ENCODE data around the gene IGSF6. TPM values are rescaled to one million over a fixed set of nuclear protein-coding genes. Genes with fewer than 3 reads are reported as not detected.

Gene IGSF6
- total and polyA plus RNA-seq, 2 of the 13 experiments (the other 11 are each of a cell fraction or from before 2014, with no cell fraction given): not detected

DNA sequence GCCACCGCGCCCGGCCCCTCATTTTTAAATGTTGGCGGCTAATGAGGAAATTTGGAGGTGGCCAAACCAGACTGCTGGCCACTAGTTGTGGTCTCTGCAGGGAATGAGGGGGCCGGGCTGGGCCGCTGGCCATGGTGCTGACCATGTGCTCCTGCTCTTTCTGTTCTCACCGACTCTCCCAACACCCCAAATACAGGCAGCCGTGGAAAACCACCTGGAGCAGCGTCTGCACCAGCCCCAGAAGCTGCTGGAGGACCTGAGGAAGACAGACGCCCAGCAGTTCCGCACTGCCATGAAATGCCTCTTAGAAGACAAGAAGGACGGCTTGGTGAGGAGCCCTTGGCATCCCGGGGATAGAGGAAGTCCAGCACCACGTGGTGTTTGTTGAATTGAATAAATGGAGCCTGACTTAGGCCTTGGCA, 32.6 kb upstream of the IGSF6 start (continued):
- TF ChIP-seq, protein P1, sequence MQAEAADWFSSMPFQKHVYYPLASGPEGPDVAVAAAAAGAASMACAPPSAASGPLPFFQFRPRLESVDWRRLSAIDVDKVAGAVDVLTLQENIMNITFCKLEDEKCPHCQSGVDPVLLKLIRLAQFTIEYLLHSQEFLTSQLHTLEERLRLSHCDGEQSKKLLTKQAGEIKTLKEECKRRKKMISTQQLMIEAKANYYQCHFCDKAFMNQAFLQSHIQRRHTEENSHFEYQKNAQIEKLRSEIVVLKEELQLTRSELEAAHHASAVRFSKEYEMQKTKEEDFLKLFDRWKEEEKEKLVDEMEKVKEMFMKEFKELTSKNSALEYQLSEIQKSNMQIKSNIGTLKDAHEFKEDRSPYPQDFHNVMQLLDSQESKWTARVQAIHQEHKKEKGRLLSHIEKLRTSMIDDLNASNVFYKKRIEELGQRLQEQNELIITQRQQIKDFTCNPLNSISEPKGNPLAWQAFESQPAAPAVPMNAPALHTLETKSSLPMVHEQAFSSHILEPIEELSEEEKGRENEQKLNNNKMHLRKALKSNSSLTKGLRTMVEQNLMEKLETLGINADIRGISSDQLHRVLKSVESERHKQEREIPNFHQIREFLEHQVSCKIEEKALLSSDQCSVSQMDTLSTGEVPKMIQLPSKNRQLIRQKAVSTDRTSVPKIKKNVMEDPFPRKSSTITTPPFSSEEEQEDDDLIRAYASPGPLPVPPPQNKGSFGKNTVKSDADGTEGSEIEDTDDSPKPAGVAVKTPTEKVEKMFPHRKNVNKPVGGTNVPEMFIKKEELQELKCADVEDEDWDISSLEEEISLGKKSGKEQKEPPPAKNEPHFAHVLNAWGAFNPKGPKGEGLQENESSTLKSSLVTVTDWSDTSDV (CRISPR knock-in tag; IDR thresholded peaks at IDR 0.05): no peak
- TF ChIP-seq ZBTB38 (CRISPR knock-in tag; IDR thresholded peaks at IDR 0.05) (peak; percentile 41; the same call in 1 of the 2 replicates), ZMYM3 (CRISPR knock-in tag; IDR thresholded peaks at IDR 0.05) (no peak), ZBTB20 (CRISPR knock-in tag; IDR thresholded peaks at IDR 0.05; ENCODE audit: borderline replicate concordance, low read depth) (no peak), ZNF616 (CRISPR knock-in tag; IDR thresholded peaks at IDR 0.05; ENCODE audit: low read depth) (no peak), ZNF337 (CRISPR knock-in tag; IDR thresholded peaks at IDR 0.05; ENCODE audit: borderline replicate concordance, low read depth) (peak; percentile 27; the same call in 1 of the 2 replicates), ZZZ3 (CRISPR knock-in tag; IDR thresholded peaks at IDR 0.05; ENCODE audit: borderline replicate concordance) (no peak), PHF21A (CRISPR knock-in tag; IDR thresholded peaks at IDR 0.05) (no peak), BORCS8-MEF2B (CRISPR knock-in tag; IDR thresholded peaks at IDR 0.05) (peak; percentile 77; the same call in 1 of the 2 replicates), FOXA1 (IDR thresholded peaks at IDR 0.05) (no peak), FOXA1 (CRISPR knock-in tag; IDR thresholded peaks at IDR 0.05) (no peak)
- TF ChIP-seq, protein P2, sequence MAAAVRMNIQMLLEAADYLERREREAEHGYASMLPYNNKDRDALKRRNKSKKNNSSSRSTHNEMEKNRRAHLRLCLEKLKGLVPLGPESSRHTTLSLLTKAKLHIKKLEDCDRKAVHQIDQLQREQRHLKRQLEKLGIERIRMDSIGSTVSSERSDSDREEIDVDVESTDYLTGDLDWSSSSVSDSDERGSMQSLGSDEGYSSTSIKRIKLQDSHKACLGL (CRISPR knock-in tag; IDR thresholded peaks at IDR 0.05): peak; percentile 34; the same call in 1 of the 2 replicates
- TF ChIP-seq, protein P3, sequence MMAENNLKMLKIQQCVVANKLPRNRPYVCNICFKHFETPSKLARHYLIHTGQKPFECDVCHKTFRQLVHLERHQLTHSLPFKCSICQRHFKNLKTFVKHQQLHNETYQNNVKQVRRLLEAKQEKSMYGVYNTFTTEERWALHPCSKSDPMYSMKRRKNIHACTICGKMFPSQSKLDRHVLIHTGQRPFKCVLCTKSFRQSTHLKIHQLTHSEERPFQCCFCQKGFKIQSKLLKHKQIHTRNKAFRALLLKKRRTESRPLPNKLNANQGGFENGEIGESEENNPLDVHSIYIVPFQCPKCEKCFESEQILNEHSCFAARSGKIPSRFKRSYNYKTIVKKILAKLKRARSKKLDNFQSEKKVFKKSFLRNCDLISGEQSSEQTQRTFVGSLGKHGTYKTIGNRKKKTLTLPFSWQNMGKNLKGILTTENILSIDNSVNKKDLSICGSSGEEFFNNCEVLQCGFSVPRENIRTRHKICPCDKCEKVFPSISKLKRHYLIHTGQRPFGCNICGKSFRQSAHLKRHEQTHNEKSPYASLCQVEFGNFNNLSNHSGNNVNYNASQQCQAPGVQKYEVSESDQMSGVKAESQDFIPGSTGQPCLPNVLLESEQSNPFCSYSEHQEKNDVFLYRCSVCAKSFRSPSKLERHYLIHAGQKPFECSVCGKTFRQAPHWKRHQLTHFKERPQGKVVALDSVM (CRISPR knock-in tag; IDR thresholded peaks at IDR 0.05): no peak
- TF ChIP-seq, protein P4, sequence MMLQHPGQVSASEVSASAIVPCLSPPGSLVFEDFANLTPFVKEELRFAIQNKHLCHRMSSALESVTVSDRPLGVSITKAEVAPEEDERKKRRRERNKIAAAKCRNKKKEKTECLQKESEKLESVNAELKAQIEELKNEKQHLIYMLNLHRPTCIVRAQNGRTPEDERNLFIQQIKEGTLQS (CRISPR knock-in tag; IDR thresholded peaks at IDR 0.05): no peak
- TF ChIP-seq, protein P5, sequence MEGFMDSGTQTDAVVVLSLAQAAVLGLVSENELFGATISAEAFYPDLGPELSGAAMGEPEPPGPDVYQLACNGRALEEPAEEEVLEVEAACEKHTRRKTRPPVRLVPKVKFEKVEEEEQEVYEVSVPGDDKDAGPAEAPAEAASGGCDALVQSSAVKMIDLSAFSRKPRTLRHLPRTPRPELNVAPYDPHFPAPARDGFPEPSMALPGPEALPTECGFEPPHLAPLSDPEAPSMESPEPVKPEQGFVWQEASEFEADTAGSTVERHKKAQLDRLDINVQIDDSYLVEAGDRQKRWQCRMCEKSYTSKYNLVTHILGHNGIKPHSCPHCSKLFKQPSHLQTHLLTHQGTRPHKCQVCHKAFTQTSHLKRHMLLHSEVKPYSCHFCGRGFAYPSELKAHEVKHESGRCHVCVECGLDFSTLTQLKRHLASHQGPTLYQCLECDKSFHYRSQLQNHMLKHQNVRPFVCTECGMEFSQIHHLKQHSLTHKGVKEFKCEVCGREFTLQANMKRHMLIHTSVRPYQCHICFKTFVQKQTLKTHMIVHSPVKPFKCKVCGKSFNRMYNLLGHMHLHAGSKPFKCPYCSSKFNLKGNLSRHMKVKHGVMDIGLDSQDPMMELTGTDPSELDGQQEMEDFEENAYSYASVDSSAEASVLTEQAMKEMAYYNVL (CRISPR knock-in tag; IDR thresholded peaks at IDR 0.05; ENCODE audit: borderline replicate concordance): no peak
